Measurements from ENCODE around the gene WDR73. TPM values are rescaled to one million over a fixed set of nuclear protein-coding genes. Genes with fewer than 3 reads are reported as not detected.

Gene WDR73
- total and polyA plus RNA-seq, 9 of the 15 experiments (the other 6 are each of a cell fraction or from before 2014, with no cell fraction given) = 9.2 to 25.4 (median 21.7) TPM

DNA sequence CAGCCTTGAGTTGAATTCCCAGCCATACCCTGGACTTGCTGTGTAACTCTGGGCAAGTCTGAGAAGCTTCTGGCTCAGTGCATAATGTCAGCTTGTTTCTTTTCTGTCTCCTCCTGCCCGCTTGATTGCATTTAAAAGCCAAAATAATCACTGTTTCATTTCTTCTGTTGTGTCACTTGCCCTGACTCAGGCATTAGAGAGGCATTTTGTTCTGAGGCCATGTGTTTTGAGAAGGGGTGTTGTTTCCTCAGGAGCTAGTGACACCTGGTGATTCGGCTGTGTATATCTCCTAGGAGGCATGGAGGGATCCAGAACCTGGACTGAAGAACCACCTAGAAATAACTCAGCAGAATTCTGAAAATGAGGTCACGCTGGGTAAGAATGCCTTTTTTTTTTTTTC lies 16.0 kb downstream of the WDR73 start (continued):
- TF ChIP-seq, protein P1, sequence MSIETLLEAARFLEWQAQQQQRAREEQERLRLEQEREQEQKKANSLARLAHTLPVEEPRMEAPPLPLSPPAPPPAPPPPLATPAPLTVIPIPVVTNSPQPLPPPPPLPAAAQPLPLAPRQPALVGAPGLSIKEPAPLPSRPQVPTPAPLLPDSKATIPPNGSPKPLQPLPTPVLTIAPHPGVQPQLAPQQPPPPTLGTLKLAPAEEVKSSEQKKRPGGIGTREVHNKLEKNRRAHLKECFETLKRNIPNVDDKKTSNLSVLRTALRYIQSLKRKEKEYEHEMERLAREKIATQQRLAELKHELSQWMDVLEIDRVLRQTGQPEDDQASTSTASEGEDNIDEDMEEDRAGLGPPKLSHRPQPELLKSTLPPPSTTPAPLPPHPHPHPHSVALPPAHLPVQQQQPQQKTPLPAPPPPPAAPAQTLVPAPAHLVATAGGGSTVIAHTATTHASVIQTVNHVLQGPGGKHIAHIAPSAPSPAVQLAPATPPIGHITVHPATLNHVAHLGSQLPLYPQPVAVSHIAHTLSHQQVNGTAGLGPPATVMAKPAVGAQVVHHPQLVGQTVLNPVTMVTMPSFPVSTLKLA (conservative IDR thresholded peaks at IDR 0.05) = peak in 1 of 2 experiments; percentile 33; a peak in 1 of 4 replicates
- TF ChIP-seq ARID2 (IDR thresholded peaks at IDR 0.05) (peak; percentile 65; the same call in 1 of the 2 replicates), TAF7 (tag; IDR thresholded peaks at IDR 0.05) (no peak), ZC3H11A (IDR thresholded peaks at IDR 0.05; ENCODE audit: low read depth, low read length) (no peak), SMC3 (conservative IDR thresholded peaks at IDR 0.05; ENCODE audit: insufficient read depth, low read depth, low read length) (peak; percentile 36), NFE2 (IDR thresholded peaks at IDR 0.05; ENCODE audit: low read depth) (0 out of 2 replicates have a peak, but pooled peaks have one; percentile 9), HNRNPL (IDR thresholded peaks at IDR 0.05; ENCODE audit: low read depth, low read length) (no peak), FOXK2 (conservative IDR thresholded peaks at IDR 0.05 in 1 of 2, IDR thresholded peaks at IDR 0.05 in 1 of 2; ENCODE audit: low read depth in 2 of 2) (peak in 1 of 2 experiments; percentile 52; a peak in 1 of 4 replicates), TEAD2 (tag; IDR thresholded peaks at IDR 0.05) (no peak)
- TF ChIP-seq, protein P2, sequence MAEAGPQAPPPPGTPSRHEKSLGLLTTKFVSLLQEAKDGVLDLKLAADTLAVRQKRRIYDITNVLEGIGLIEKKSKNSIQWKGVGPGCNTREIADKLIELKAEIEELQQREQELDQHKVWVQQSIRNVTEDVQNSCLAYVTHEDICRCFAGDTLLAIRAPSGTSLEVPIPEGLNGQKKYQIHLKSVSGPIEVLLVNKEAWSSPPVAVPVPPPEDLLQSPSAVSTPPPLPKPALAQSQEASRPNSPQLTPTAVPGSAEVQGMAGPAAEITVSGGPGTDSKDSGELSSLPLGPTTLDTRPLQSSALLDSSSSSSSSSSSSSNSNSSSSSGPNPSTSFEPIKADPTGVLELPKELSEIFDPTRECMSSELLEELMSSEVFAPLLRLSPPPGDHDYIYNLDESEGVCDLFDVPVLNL (CRISPR knock-in tag; IDR thresholded peaks at IDR 0.05; ENCODE audit: low read depth) = no peak
- TF ChIP-seq, protein P3, sequence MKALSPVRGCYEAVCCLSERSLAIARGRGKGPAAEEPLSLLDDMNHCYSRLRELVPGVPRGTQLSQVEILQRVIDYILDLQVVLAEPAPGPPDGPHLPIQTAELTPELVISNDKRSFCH (CRISPR knock-in tag; IDR thresholded peaks at IDR 0.05) = no peak
- TF ChIP-seq, protein P3 (tag; IDR thresholded peaks at IDR 0.05) = no peak
- TF ChIP-seq, protein P4, sequence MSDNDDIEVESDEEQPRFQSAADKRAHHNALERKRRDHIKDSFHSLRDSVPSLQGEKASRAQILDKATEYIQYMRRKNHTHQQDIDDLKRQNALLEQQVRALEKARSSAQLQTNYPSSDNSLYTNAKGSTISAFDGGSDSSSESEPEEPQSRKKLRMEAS (CRISPR knock-in tag; IDR thresholded peaks at IDR 0.05) = 0 out of 2 replicates have a peak, but pooled peaks have one; percentile 16
